Stomach (tissue), 4 donors: ENCODE measurements around the gene ACOT8.

Source experiments
- CTCF ChIP-seq, 7 experiments: fragments of 450-650 bp in 4 of 7; fragments of 200-600 bp in 3 of 7; sonication (generic) in 3 of 7; IDR thresholded peaks; one replicate each; pipeline ENCODE4 v1.5.1; 2016 to 2019; ENCODE audit warnings: antibody characterized with exemption in 7 of 7, control low read depth in 2 of 7, mild to moderate bottlenecking in 1 of 7
- POLR2A ChIP-seq, 4 donors: fragments of 450-650 bp; IDR thresholded peaks; one replicate each; pipeline ENCODE4 v1.6.1; 2016; ENCODE audit warnings: antibody characterized with exemption in 4 of 4, control low read depth in 2 of 4, mild to moderate bottlenecking in 1 of 4, moderate library complexity in 1 of 4

- TF ChIP-seq POLR2A (IDR thresholded peaks at IDR 0.05) = no peak
- TF ChIP-seq CTCF (IDR thresholded peaks at IDR 0.05) = no peak
These were observed 20.4 kb downstream of the ACOT8 start for GRCh38 chr20:45836841-45837240.
